Activated CD8-positive, alpha-beta memory T cell treated with anti-CD3 and anti-CD28 coated beads for 4 hours (primary cell): Measurements from ENCODE around the gene DUT.

Experiments
- DNase-seq, 2 donors: peaks; one replicate each; pipeline ENCODE4 v3.0.0-alpha.2; 2020; ENCODE audit warnings: low read depth in 2 of 2

DUT gene

GRCh38 chr15:48371550-48371949, 40.3 kb downstream of the DUT start:
- no peak for DNase-seq

- DNase-seq = no peak
Measured at GRCh38 chr15:48371961-48372360, 40.7 kb downstream of the DUT start.

GRCh38 chr15:48373821-48374451, 42.7 kb downstream of the DUT start:
- no peak for DNase-seq

GRCh38 chr15:48374472-48374871, 43.2 kb downstream of the DUT start:
- no peak for DNase-seq

GRCh38 chr15:48375767-48376166, 44.5 kb downstream of the DUT start:
- no peak for DNase-seq

- no peak for DNase-seq
Measured at GRCh38 chr15:48380198-48380597, 49.0 kb downstream of the DUT start.

GRCh38 chr15:48381861-48382260, 50.6 kb downstream of the DUT start:
- DNase-seq = no peak

- DNase-seq = no peak
Measured at GRCh38 chr15:48383031-48383430, 51.8 kb downstream of the DUT start.

GRCh38 chr15:48384616-48385015, 53.4 kb downstream of the DUT start:
- DNase-seq = no peak

GRCh38 chr15:48385031-48385830, 54.0 kb downstream of the DUT start:
- no peak for DNase-seq

- DNase-seq = no peak
Measured at GRCh38 chr15:48388016-48388851, 57.0 kb downstream of the DUT start.

GRCh38 chr15:48388910-48389309, 57.7 kb downstream of the DUT start:
- DNase-seq = no peak

GRCh38 chr15:48389691-48390143, 58.5 kb downstream of the DUT start:
- DNase-seq = no peak

GRCh38 chr15:48391950-48392349, 60.7 kb downstream of the DUT start:
- DNase-seq = no peak

GRCh38 chr15:48392356-48392755, 61.1 kb downstream of the DUT start:
- DNase-seq = no peak
